Loucy (cell line): ENCODE measurements around the gene TOLLIP.

Experiments used
- H2AFZ ChIP-seq: fragments of 200-600 bp; sonication (generic); 2 replicates; pipeline ENCODE4 v1.6.0; 2016; ENCODE audit warnings: antibody characterized with exemption, mild to moderate bottlenecking, low read length, moderate library complexity
- H3F3A ChIP-seq: fragments of 200-600 bp; 2 replicates; pipeline ENCODE4 v1.6.0; 2016; ENCODE audit warnings: antibody characterized with exemption, low read depth, mild to moderate bottlenecking
- H3K27me3 ChIP-seq: fragments of 200-600 bp; sonication (generic); 2 replicates; pipeline ENCODE4 v1.6.1; 2014; ENCODE audit warnings: low read length, mild to moderate bottlenecking; ENCODE audit not compliant: insufficient read depth, poor library complexity, severe bottlenecking
- H3K36me3 ChIP-seq: fragments of 200-600 bp; sonication (generic); 2 replicates; pipeline ENCODE4 v1.6.1; 2016; ENCODE audit warnings: low read length; ENCODE audit not compliant: insufficient read depth
- H3K4me1 ChIP-seq: fragments of 200-600 bp; sonication (generic); 2 replicates; pipeline ENCODE4 v1.5.1; 2014; ENCODE audit warnings: low read length, mild to moderate bottlenecking; ENCODE audit not compliant: insufficient read depth, poor library complexity, severe bottlenecking
- H3K4me2 ChIP-seq: fragments of 200-600 bp; sonication (generic); 2 replicates; pipeline ENCODE4 v1.6.0; 2014; ENCODE audit warnings: antibody characterized with exemption, low read length, low read depth, mild to moderate bottlenecking; ENCODE audit not compliant: poor library complexity, severe bottlenecking
- H3K4me3 ChIP-seq: fragments of 200-600 bp; sonication (generic); 2 replicates; pipeline ENCODE4 v1.5.1; 2014; ENCODE audit warnings: low read length, mild to moderate bottlenecking, mixed read lengths; ENCODE audit not compliant: poor library complexity, severe bottlenecking
- H3K79me2 ChIP-seq: fragments of 200-600 bp; sonication (generic); 2 replicates; pipeline ENCODE4 v1.6.1; 2014; ENCODE audit warnings: low read length; ENCODE audit not compliant: insufficient read depth
- H3K9ac ChIP-seq: fragments of 200-600 bp; sonication (generic); 2 replicates; pipeline ENCODE4 v1.6.0; 2014; ENCODE audit warnings: mild to moderate bottlenecking, low read depth, low read length, moderate library complexity; ENCODE audit not compliant: poor library complexity, severe bottlenecking
- H3K9me2 ChIP-seq: fragments of 200-600 bp; sonication (generic); replicated peaks from 2 replicates; pipeline ENCODE4 v1.6.1; 2016; ENCODE audit warnings: low read depth, low read length, mixed read lengths
- H3K9me3 ChIP-seq: fragments of 200-600 bp; sonication (generic); 2 replicates; pipeline ENCODE4 v1.6.1; 2014; ENCODE audit warnings: mild to moderate bottlenecking, antibody characterized with exemption, low read length, low read depth; ENCODE audit not compliant: insufficient read depth
- H4K20me1 ChIP-seq: fragments of 200-600 bp; sonication (generic); 2 replicates; pipeline ENCODE4 v1.6.0; 2014; ENCODE audit warnings: antibody characterized with exemption, low read length, mild to moderate bottlenecking; ENCODE audit not compliant: insufficient read depth, poor library complexity, severe bottlenecking
- EZH2phosphoT487 ChIP-seq: fragments of 200-600 bp; IDR thresholded peaks from 2 replicates; pipeline ENCODE4 v1.6.1; 2018; ENCODE audit warnings: antibody characterized with exemption, mild to moderate bottlenecking, moderate library complexity, borderline replicate concordance
- TF ChIP-seq, protein P1 (sequence below): fragments of 200-600 bp; sonication (generic); conservative IDR thresholded peaks from 2 replicates; pipeline ENCODE4 v1.5.1; 2014; ENCODE audit warnings: mild to moderate bottlenecking, antibody characterized with exemption, low read length

TOLLIP gene

DNA sequence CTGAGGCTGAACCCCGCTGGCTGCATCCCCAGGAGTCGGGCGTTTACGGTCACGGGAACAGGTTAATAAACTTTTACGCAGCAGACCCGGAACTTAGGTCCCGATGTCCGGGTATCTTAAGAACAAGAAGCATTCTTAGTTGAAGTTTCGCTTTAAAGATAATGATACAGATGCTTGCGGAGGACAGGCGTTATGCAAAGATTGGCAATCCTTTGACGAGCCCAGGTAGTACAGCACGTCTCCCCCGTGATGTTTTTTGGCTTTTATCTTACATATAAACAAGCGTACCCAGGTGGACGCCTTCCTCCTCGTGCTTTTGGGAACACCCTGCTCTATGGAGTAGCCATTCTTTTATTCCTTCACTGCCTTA lies 871 bp upstream of the TOLLIP start:
- Histone ChIP-seq H3K4me1 (peaks cover 35% of the 10 kb centered on the region), H2AFZ (peak overlapping the region; percentile 93), H3K36me3 (no peaks in the 10 kb centered on the region), H4K20me1 (peaks cover 29% of the 10 kb centered on the region), H3K9me2 (no peaks in the 10 kb centered on the region), H3K4me3 (peak overlapping the region; percentile 87), H3K9me3 (no peaks in the 10 kb centered on the region), H3K9ac (peak overlapping the region; percentile 92), H3K27me3 (no peaks in the 10 kb centered on the region), H3K79me2 (peaks cover 50% of the 10 kb centered on the region), H3K4me2 (peak overlapping the region; percentile 90), H3F3A (no peaks in the 10 kb centered on the region; the same call in 1 of the 2 replicates)
- TF ChIP-seq, protein P1, sequence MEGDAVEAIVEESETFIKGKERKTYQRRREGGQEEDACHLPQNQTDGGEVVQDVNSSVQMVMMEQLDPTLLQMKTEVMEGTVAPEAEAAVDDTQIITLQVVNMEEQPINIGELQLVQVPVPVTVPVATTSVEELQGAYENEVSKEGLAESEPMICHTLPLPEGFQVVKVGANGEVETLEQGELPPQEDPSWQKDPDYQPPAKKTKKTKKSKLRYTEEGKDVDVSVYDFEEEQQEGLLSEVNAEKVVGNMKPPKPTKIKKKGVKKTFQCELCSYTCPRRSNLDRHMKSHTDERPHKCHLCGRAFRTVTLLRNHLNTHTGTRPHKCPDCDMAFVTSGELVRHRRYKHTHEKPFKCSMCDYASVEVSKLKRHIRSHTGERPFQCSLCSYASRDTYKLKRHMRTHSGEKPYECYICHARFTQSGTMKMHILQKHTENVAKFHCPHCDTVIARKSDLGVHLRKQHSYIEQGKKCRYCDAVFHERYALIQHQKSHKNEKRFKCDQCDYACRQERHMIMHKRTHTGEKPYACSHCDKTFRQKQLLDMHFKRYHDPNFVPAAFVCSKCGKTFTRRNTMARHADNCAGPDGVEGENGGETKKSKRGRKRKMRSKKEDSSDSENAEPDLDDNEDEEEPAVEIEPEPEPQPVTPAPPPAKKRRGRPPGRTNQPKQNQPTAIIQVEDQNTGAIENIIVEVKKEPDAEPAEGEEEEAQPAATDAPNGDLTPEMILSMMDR: no peak
- TF ChIP-seq EZH2phosphoT487: no peak

DNA sequence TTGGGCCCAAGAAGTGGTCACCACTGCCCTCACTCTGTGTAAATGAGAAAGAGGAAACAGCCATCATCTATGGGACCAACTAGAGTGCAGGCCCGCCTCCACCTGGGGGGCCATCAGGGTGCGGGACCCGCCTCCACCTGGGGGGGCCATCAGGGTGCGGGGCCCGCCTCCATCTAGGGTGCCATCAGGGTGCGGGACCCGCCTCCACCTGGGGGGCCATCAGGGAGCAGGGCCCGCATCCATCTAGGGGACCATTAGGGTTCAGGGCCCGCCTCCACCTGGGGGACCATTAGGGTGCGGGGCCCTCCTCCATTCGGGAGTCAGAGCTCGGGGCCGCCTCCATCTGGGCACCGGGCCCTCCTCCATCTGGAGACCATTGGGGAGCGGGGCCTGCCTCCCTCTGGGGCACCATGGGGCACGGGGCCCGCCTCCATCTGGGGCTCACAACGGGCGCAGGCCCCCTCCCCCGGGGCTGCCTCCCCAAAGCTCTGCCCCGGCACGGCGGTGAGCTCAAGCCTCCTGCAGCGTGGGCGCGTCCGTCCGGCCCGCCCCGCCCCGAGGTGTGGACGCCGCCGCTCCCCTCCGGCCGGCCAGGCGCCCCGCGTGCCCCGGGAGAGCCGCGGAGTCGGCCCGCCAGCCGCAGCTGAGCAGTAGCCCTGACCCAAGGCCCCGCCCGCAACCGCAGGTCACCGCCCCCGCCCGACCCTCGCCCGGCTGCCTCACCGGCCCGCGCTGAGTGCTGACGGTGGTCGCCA lies 512 bp downstream of the TOLLIP start:
- Histone ChIP-seq H3K9ac (peak overlapping the region; percentile 78), H2AFZ (no peak overlapping the region; the same call in 1 of the 2 replicates), H3K4me2 (peak overlapping the region; percentile 88), H3K4me3 (peak overlapping the region; percentile 87), H3K9me2 (no peaks in the 10 kb centered on the region), H3K79me2 (peaks cover 63% of the 10 kb centered on the region), H3K9me3 (no peaks in the 10 kb centered on the region), H3K36me3 (no peaks in the 10 kb centered on the region), H3K4me1 (peaks cover 35% of the 10 kb centered on the region), H4K20me1 (peaks cover 41% of the 10 kb centered on the region), H3K27me3 (no peaks in the 10 kb centered on the region), H3F3A (no peaks in the 10 kb centered on the region; the same call in 1 of the 2 replicates)
- TF ChIP-seq EZH2phosphoT487: no peak
- TF ChIP-seq, protein P1: no peak

DNA sequence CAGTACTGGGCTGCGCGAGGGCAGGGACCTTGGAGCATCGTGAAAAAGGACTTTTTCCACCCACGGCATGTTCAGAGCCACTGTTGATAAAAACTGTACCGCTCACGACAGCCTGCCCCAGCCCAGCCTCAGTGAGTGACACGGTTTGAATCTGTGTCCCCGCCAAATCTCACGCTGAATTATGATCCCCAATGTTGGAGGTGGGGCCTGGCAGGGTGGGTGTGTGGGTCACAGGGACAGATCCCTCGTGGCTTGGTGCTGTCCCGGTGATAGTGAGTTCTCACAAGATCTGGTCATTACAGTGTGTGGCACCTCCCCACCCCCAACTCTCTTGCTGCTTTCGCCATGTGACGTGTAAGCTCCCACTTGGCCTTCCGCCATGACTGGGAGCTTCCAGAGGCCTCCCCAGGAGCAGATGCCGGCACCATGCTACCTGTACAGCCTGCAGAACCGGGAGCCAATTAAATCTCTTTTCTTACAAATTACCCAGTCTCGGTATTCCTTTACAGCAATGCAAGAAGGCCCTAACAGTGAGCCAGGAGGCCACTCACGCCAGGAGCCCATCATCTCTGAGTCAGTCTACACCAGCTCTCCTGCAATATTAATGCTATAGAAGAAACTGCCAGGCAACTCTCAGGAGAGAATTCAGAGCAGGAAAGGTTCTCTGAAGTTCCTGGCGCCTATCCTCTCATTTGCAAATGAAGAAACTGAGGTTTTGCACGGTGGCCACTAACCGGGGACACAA lies 1.3 kb downstream of the TOLLIP start:
- H3K9ac ChIP-seq: peak overlapping the region; percentile 78
- no peaks in the 10 kb centered on the region; the same call in 1 of the 2 replicates for H3F3A ChIP-seq
- H3K27me3 ChIP-seq: no peaks in the 10 kb centered on the region
- H3K4me3 ChIP-seq: peak overlapping the region; percentile 87
- peaks cover 35% of the 10 kb centered on the region for H3K4me1 ChIP-seq
- no peaks in the 10 kb centered on the region for H3K9me2 ChIP-seq
- H3K9me3 ChIP-seq: no peaks in the 10 kb centered on the region
- peak overlapping the region; percentile 88 for H3K4me2 ChIP-seq
- H3K79me2 ChIP-seq: peaks cover 68% of the 10 kb centered on the region
- no peak for TF ChIP-seq EZH2phosphoT487
- TF ChIP-seq, protein P1: no peak
- peaks cover 42% of the 10 kb centered on the region for H4K20me1 ChIP-seq
- no peak overlapping the region for H2AFZ ChIP-seq
- H3K36me3 ChIP-seq: no peaks in the 10 kb centered on the region
